H1 (cell line): ENCODE data around the gene PARM1. TPM values are rescaled to one million over a fixed set of nuclear protein-coding genes. Genes with fewer than 3 reads are reported as not detected.

Experiments
- CTCF ChIA-PET: fragments of 300-600 bp; sonication (Branson Sonifier 250); formaldehyde crosslinking; loops from one replicate; lab custom pipeline; 2021; ENCODE audit not compliant: partially characterized antibody; lab: Charles Lee
- POLR2A ChIA-PET: fragments of 300-600 bp; sonication (Branson Sonifier 250); formaldehyde crosslinking; loops from one replicate; lab custom pipeline; 2021; ENCODE audit warnings: inconsistent platforms; ENCODE audit not compliant: partially characterized antibody; lab: Charles Lee
- DNase-seq, 2 experiments: peaks; one replicate each; pipeline versions ENCODE4 v3.0.0 to v3.0.0-alpha.2; 2010 to 2022; ENCODE audit warnings: low spot score in 2 of 2, low read depth in 1 of 2, mixed read lengths in 1 of 2
- FAIRE-seq: peaks from 2 replicates; lab custom pipeline; 2011; peaks lifted over from hg19 to GRCh38; lab: Jason Lieb, UNC
- H2AFZ ChIP-seq: 2 replicates; pipeline ENCODE4 v1.8.1; 2012; ENCODE audit warnings: low read length, inconsistent platforms
- H2AK5ac ChIP-seq: 2 replicates; pipeline ENCODE4 v1.6.1; 2013; ENCODE audit warnings: low read depth, low read length
- H2BK120ac ChIP-seq: replicated peaks from 2 replicates; pipeline ENCODE3; 2013; ENCODE audit warnings: low read depth, low read length, inconsistent platforms
- H2BK12ac ChIP-seq: 2 replicates; pipeline ENCODE4 v1.6.1; 2013; ENCODE audit warnings: low read depth, low read length
- H2BK15ac ChIP-seq: 2 replicates; pipeline ENCODE4 v1.6.1; 2013; ENCODE audit warnings: low read length
- H2BK20ac ChIP-seq: 2 replicates; pipeline ENCODE4 v1.6.1; 2013; ENCODE audit warnings: low read length
- H2BK5ac ChIP-seq: 2 replicates; pipeline ENCODE4 v1.6.1; 2013; ENCODE audit warnings: low read depth, low read length
- H3K14ac ChIP-seq: 2 replicates; pipeline ENCODE4 v1.6.1; 2013; ENCODE audit warnings: inconsistent platforms; ENCODE audit not compliant: insufficient read length
- H3K18ac ChIP-seq: 2 replicates; pipeline ENCODE4 v1.6.1; 2013; ENCODE audit warnings: low read length; ENCODE audit errors: extremely low read depth
- H3K23ac ChIP-seq: 2 replicates; pipeline ENCODE4 v1.6.1; 2013; ENCODE audit warnings: inconsistent platforms; ENCODE audit not compliant: insufficient read length
- H3K23me2 ChIP-seq: 2 replicates; pipeline ENCODE4 v1.6.1; 2013; ENCODE audit warnings: low read depth, low read length
- H3K27ac ChIP-seq: 2 replicates; pipeline ENCODE4 v1.6.1; 2011; ENCODE audit warnings: low read depth, low read length, inconsistent platforms
- H3K27me3 ChIP-seq, 4 experiments: replicated peaks in 1 of 4; 1 replicate in 1 of 4; 2 replicates in 3 of 4; pipeline versions ENCODE4 v1.6.1 to v1.8.1; 2011 to 2013; ENCODE audit warnings: low read length in 3 of 4, mild to moderate bottlenecking in 3 of 4, inconsistent platforms in 2 of 4, mixed read lengths in 2 of 4, moderate library complexity in 1 of 4; ENCODE audit not compliant: control insufficient read depth in 3 of 4, insufficient read depth in 3 of 4; ENCODE audit errors: extremely low read depth in 1 of 4
- H3K36me3 ChIP-seq, 4 experiments: 2 replicates each; pipeline versions ENCODE4 v1.6.1 to v1.8.1; 2011 to 2013; ENCODE audit warnings: mild to moderate bottlenecking in 4 of 4, low read length in 3 of 4, moderate library complexity in 2 of 4, control low read depth in 1 of 4, inconsistent platforms in 1 of 4; ENCODE audit not compliant: insufficient read depth in 4 of 4, control insufficient read depth in 2 of 4
- H3K4ac ChIP-seq: replicated peaks from 2 replicates; pipeline ENCODE3; 2013; ENCODE audit warnings: low read length, low read depth, mixed read lengths, inconsistent platforms; ENCODE audit not compliant: insufficient read length
- H3K4me1 ChIP-seq, 4 experiments: replicated peaks in 1 of 4; 1 replicate in 1 of 4; 2 replicates in 3 of 4; pipeline versions ENCODE4 v1.6.1 to v1.8.1; 2011 to 2013; ENCODE audit warnings: low read length in 3 of 4, inconsistent platforms in 2 of 4, mixed read lengths in 1 of 4; ENCODE audit not compliant: insufficient read depth in 4 of 4, control insufficient read depth in 3 of 4
- H3K4me2 ChIP-seq, 2 experiments: 2 replicates each; pipeline versions ENCODE4 v1.6.1 to v1.8.1; 2011 to 2013; ENCODE audit warnings: low read depth in 2 of 2, low read length in 2 of 2, control low read depth in 1 of 2, inconsistent platforms in 1 of 2, mild to moderate bottlenecking in 1 of 2; ENCODE audit not compliant: insufficient read depth in 1 of 2
- H3K4me3 ChIP-seq, 4 experiments: fragments of 200-600, 300-600 bp in 1 of 4; sonication (generic), shearing (Covaris generic), sonication (Bioruptor Twin) in 1 of 4; 2 replicates each; pipeline versions ENCODE4 v1.5.1 to v1.8.1; 2011 to 2016; ENCODE audit warnings: low read length in 4 of 4, low read depth in 3 of 4, control low read depth in 2 of 4, inconsistent platforms in 2 of 4, mild to moderate bottlenecking in 2 of 4, mixed read lengths in 1 of 4, moderate library complexity in 1 of 4; ENCODE audit not compliant: insufficient read depth in 2 of 4; ENCODE audit errors: extremely low read depth in 1 of 4
- H3K56ac ChIP-seq: replicated peaks from 2 replicates; pipeline ENCODE3; 2013; ENCODE audit warnings: low read depth, mild to moderate bottlenecking, mixed read lengths, low read length, inconsistent platforms; ENCODE audit not compliant: insufficient read length
- H3K79me1 ChIP-seq: 2 replicates; pipeline ENCODE4 v1.6.1; 2013; ENCODE audit warnings: low read depth, low read length, control low read depth
- H3K79me2 ChIP-seq, 2 experiments: 2 replicates each; pipeline versions ENCODE4 v1.6.1 to v1.8.1; 2012 to 2013; ENCODE audit warnings: low read length in 2 of 2, mild to moderate bottlenecking in 2 of 2, inconsistent platforms in 1 of 2; ENCODE audit not compliant: insufficient read depth in 2 of 2, control insufficient read depth in 1 of 2
- H3K9ac ChIP-seq, 4 experiments: replicated peaks in 1 of 4; 1 replicate in 1 of 4; 2 replicates in 3 of 4; pipeline versions ENCODE4 v1.6.1 to v1.8.1; 2011 to 2013; ENCODE audit warnings: low read depth in 3 of 4, low read length in 3 of 4, control low read depth in 2 of 4, mild to moderate bottlenecking in 2 of 4, moderate library complexity in 2 of 4, inconsistent platforms in 1 of 4; ENCODE audit errors: extremely low read depth in 1 of 4
- H3K9me3 ChIP-seq, 2 experiments: 2 replicates each; pipeline versions ENCODE4 v1.6.1 to v1.8.1; 2012 to 2013; ENCODE audit warnings: mild to moderate bottlenecking in 2 of 2, moderate library complexity in 2 of 2, control low read depth in 1 of 2, inconsistent platforms in 1 of 2, low read depth in 1 of 2, low read length in 1 of 2, mixed read lengths in 1 of 2; ENCODE audit not compliant: insufficient read depth in 2 of 2
- H4K20me1 ChIP-seq, 2 experiments: replicated peaks in 1 of 2; 2 replicates each; pipeline versions ENCODE3 to v1.8.1; 2011 to 2013; ENCODE audit warnings: inconsistent platforms in 2 of 2, low read length in 2 of 2, mild to moderate bottlenecking in 1 of 2; ENCODE audit not compliant: insufficient read depth in 2 of 2, control insufficient read depth in 1 of 2
- H4K5ac ChIP-seq: 2 replicates; pipeline ENCODE4 v1.6.1; 2013; ENCODE audit warnings: low read length, low read depth, mixed read lengths, inconsistent platforms; ENCODE audit not compliant: insufficient read length
- H4K8ac ChIP-seq: 2 replicates; pipeline ENCODE4 v1.8.0; 2013; ENCODE audit warnings: mild to moderate bottlenecking, moderate library complexity, low read length, inconsistent platforms; ENCODE audit not compliant: insufficient read depth; ENCODE audit errors: extremely low read depth
- H4K91ac ChIP-seq: replicated peaks from 2 replicates; pipeline ENCODE3; 2013; ENCODE audit warnings: low read length, mixed read lengths, inconsistent platforms; ENCODE audit not compliant: insufficient read length
- BACH1 ChIP-seq: IDR thresholded peaks from 2 replicates; pipeline ENCODE4 v1.6.1; 2012; ENCODE audit warnings: low read length, improper control_type of control experiment
- EGR1 ChIP-seq: IDR thresholded peaks from 2 replicates; pipeline ENCODE4 v1.6.1; 2011; ENCODE audit warnings: low read depth, low read length, borderline replicate concordance
- GTF2F1 ChIP-seq: IDR thresholded peaks from 2 replicates; pipeline ENCODE4 v1.6.1; 2012; ENCODE audit warnings: low read depth, low read length, improper control_type of control experiment, borderline replicate concordance
- HDAC2 ChIP-seq, 2 experiments: fragments of 300-600 bp in 1 of 2; sonication (generic) in 1 of 2; IDR thresholded peaks; 2 replicates each; pipeline ENCODE4 v1.6.1; 2011 to 2012; ENCODE audit warnings: low read depth in 2 of 2, low read length in 2 of 2, mild to moderate bottlenecking in 2 of 2, moderate library complexity in 2 of 2, borderline replicate concordance in 1 of 2, inconsistent platforms in 1 of 2
- POLR2A ChIP-seq, 2 experiments: IDR thresholded peaks; 1 replicate in 1 of 2; 2 replicates in 1 of 2; pipeline ENCODE4 v1.6.1; 2011; ENCODE audit warnings: low read depth in 2 of 2, low read length in 2 of 2, mild to moderate bottlenecking in 2 of 2; ENCODE audit errors: control extremely low read depth in 1 of 2
- RNF2 ChIP-seq: fragments of 200-900, 300-1000 bp; sonication (generic); IDR thresholded peaks from 2 replicates; pipeline ENCODE4 v1.7.1; 2016; ENCODE audit warnings: borderline replicate concordance, low read depth, mild to moderate bottlenecking, antibody characterized with exemption, low read length; ENCODE audit not compliant: poor library complexity, severe bottlenecking; ENCODE audit errors: missing control alignments
- RXRA ChIP-seq: IDR thresholded peaks from 2 replicates; pipeline ENCODE4 v1.6.1; 2011; ENCODE audit warnings: low read depth, mild to moderate bottlenecking, low read length, moderate library complexity; ENCODE audit not compliant: insufficient read depth
- SAP30 ChIP-seq: fragments of 300-600 bp; sonication (generic); IDR thresholded peaks from 2 replicates; pipeline ENCODE4 v1.7.1; 2012; ENCODE audit warnings: low read length, moderate library complexity, mild to moderate bottlenecking, inconsistent platforms; ENCODE audit not compliant: insufficient read depth, insufficient replicate concordance
- SIN3A ChIP-seq, 2 experiments: IDR thresholded peaks in 1 of 2; conservative IDR thresholded peaks in 1 of 2; 2 replicates each; pipeline ENCODE4 v1.6.1; 2011 to 2012; ENCODE audit warnings: low read length in 2 of 2, improper control_type of control experiment in 1 of 2, low read depth in 1 of 2, mild to moderate bottlenecking in 1 of 2
- SP2 ChIP-seq: IDR thresholded peaks from 2 replicates; pipeline ENCODE4 v1.6.1; 2012; ENCODE audit warnings: mild to moderate bottlenecking, low read length, inconsistent platforms
- SRF ChIP-seq: IDR thresholded peaks from 2 replicates; pipeline ENCODE4 v1.6.1; 2011; ENCODE audit warnings: mild to moderate bottlenecking, low read depth, low read length, moderate library complexity
- WGBS, 2 experiments: shearing (Covaris generic) in 1 of 2; methylation state at CpG; one replicate each; pipeline versions ENCODE4 v1.1.6 to v1.1.7; 2013 to 2015; ENCODE audit warnings: low lambda C conversion rate in 2 of 2, mixed read lengths in 2 of 2, inconsistent platforms in 1 of 2, low coverage in 1 of 2, missing lambda C conversion rate in 1 of 2; ENCODE audit not compliant: insufficient replicate concordance in 2 of 2, insufficient coverage in 1 of 2, insufficient read length in 1 of 2; ENCODE audit errors: extremely low coverage in 1 of 2, missing lambda C conversion rate in 1 of 2; 5-methylcytosine and 5-hydroxymethylcytosine counted together
- polyA plus RNA-seq, 7 experiments: library from polyadenylated mRNA; depleted of rRNA in 3 of 7; stranded (reverse) in 5 of 7; unstranded in 2 of 7; fragments of >200 nt in 5 of 7; fragments of 200-250 nt in 2 of 7; gene quantifications; 1 replicate in 5 of 7; 2 replicates in 1 of 7; 4 replicates in 1 of 7; pipeline versions ENCODE4 v1.2.1 to v1.2.3, GENCODE V29; 2011 to 2013; ENCODE audit warnings: missing spikeins in 2 of 7, mixed read lengths in 2 of 7
- total RNA-seq: library from RNA; stranded (reverse); fragmentation: NEBNext Ultra II Directional; extraction: Animal tissue kit (Norgen Biotek cat#: 25700); gene quantifications from 2 replicates; pipeline ENCODE4 v1.2.1, GENCODE V29; 2021
- TF ChIP-seq, protein P1 (sequence below): IDR thresholded peaks from 2 replicates; pipeline ENCODE4 v1.6.1; 2012; ENCODE audit warnings: inconsistent platforms

The PARM1 gene
- total and polyA plus RNA-seq, 2 of the 8 experiments (the other 6 are each of a cell fraction or from before 2014, with no cell fraction given) = 2.0 to 5.3 TPM

DNA sequence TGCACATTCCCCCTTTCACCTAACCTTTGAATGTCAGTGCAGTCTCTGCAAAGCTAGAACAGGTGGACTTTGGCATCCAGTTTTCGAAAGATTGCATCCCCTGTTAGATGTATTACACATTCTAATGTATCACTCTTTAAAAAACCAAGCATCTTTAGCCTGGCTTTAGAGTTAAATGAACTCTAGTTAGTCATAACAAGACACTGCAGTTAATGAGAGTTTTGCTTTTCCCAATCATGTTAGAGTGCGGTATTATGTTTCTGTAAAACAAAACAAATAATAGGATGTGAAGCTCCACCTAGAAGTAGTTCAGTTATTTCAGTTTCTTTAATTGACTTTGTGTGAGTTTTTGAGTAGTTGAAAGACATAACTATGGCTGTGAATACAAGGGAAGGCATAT, 42.2 kb downstream of the PARM1 start:
- no peak overlapping the region for H4K5ac ChIP-seq
- no peaks in the 10 kb centered on the region for H3K79me2 ChIP-seq
- no peaks in the 10 kb centered on the region for H3K4me1 ChIP-seq
- H3K27ac ChIP-seq = no peak overlapping the region
- no peaks in the 10 kb centered on the region for H3K27me3 ChIP-seq
- H2BK120ac ChIP-seq = no peak overlapping the region
- H4K20me1 ChIP-seq = no peaks in the 10 kb centered on the region
- DNase-seq = no peak
- no peak overlapping the region for H3K9ac ChIP-seq
- H3K79me1 ChIP-seq = no peaks in the 10 kb centered on the region
- WGBS, 2 experiments = 95% methylated on average over 2 of the region's 2 CpGs; no CpG with 5 or more reads in 1 of the 2 experiments
- TF ChIP-seq EGR1 (no peak), POLR2A (IDR thresholded peaks at IDR 0.05; ENCODE audit: control extremely low read depth in 1 of 2, low read depth in 2 of 2, low read length in 2 of 2) (no peak), SP2 (no peak), SRF (no peak), GTF2F1 (no peak), RNF2 (no peak), HDAC2 (IDR thresholded peaks at IDR 0.05; ENCODE audit: borderline replicate concordance in 1 of 2, low read depth in 2 of 2, low read length in 2 of 2) (no peak), BACH1 (no peak), SAP30 (no peak), RXRA (no peak), SIN3A (conservative IDR thresholded peaks at IDR 0.05 in 1 of 2, IDR thresholded peaks at IDR 0.05 in 1 of 2; ENCODE audit: low read depth in 1 of 2, low read length in 2 of 2) (no peak)
- TF ChIP-seq, protein P1, sequence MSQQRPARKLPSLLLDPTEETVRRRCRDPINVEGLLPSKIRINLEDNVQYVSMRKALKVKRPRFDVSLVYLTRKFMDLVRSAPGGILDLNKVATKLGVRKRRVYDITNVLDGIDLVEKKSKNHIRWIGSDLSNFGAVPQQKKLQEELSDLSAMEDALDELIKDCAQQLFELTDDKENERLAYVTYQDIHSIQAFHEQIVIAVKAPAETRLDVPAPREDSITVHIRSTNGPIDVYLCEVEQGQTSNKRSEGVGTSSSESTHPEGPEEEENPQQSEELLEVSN = no peak
- no peaks in the 10 kb centered on the region for H3K23me2 ChIP-seq
- H3K14ac ChIP-seq = no peak overlapping the region
- FAIRE-seq = no peak
- no peak overlapping the region for H2BK20ac ChIP-seq
- no peak overlapping the region for H3K4me3 ChIP-seq
- POLR2A ChIA-PET = no interaction called here
- H2BK12ac ChIP-seq = no peak overlapping the region
- H3K56ac ChIP-seq = no peak overlapping the region
- H2AFZ ChIP-seq = no peak overlapping the region
- no peak overlapping the region for H3K4me2 ChIP-seq
- no peak overlapping the region for H3K18ac ChIP-seq
- no peaks in the 10 kb centered on the region for H3K9me3 ChIP-seq
- H4K91ac ChIP-seq = no peak overlapping the region
- no peak overlapping the region for H2BK5ac ChIP-seq
- no peaks in the 10 kb centered on the region for H3K36me3 ChIP-seq
- CTCF ChIA-PET = no interaction called here
- H2BK15ac ChIP-seq = no peak overlapping the region
- H4K8ac ChIP-seq = no peak overlapping the region
- no peak overlapping the region for H3K4ac ChIP-seq
- no peak overlapping the region for H3K23ac ChIP-seq
- H2AK5ac ChIP-seq = no peak overlapping the region
